KBM-7 (cell line): ENCODE results near the gene ZNF354B.
"Not testable (repeated sequence)": the region's sequence is repeated elsewhere in the genome, so short reads cannot be mapped to it uniquely, and the experiment has no call there.

ENCODE experiments used
- DNase-seq: peaks from one replicate; pipeline ENCODE4 v3.0.0-alpha.2; 2015
- in situ Hi-C: fragments of 300-500 bp; cut with MboI; formaldehyde crosslinking; loops from 2 replicates; pipeline ENCODE4 v1.14.3; 2020; ENCODE audit warnings: low sequenced_read_pairs, low pct_unique_long_range_greater_than_20kb, mixed read lengths

The ZNF354B gene

GRCh38 chr5:178870411-178870810, 10.7 kb downstream of the ZNF354B start:
- in situ Hi-C loops: no loop called here
- DNase-seq: no peak

GRCh38 chr5:178872302-178872701, 12.5 kb downstream of the ZNF354B start:
- in situ Hi-C loops: no loop called here
- DNase-seq: no peak

- DNase-seq, in situ Hi-C loops: not testable (repeated sequence)
Observed at GRCh38 chr5:178883115-178883694, 23.5 kb downstream of the ZNF354B start.

GRCh38 chr5:178883815-178884430, 24.2 kb downstream of the ZNF354B start:
- in situ Hi-C loops: no loop called here
- DNase-seq: no peak

GRCh38 chr5:178895615-178896571, 36.1 kb downstream of the ZNF354B start, which contains the start of gene ZFP2:
ZFP2 (plus strand) TSS chr5:178895913; CDS start chr5:178931314, 35,401 bp downstream.
- no peak for DNase-seq
- in situ Hi-C loops: no loop called here

- DNase-seq: no peak
- in situ Hi-C loops: no loop called here
Observed at GRCh38 chr5:178899289-178899688, 39.5 kb downstream of the ZNF354B start.

GRCh38 chr5:178902849-178903248, 43.1 kb downstream of the ZNF354B start:
- in situ Hi-C loops: no loop called here
- no peak for DNase-seq

- in situ Hi-C loops: no loop called here
Observed at GRCh38 chr5:178931846-178932760, 72.3 kb downstream of the ZNF354B start.

More at GRCh38 chr5:178931846-178932760, 72.3 kb downstream of the ZNF354B start:
- DNase-seq: no peak
